ENCODE measurements around the gene PLCB1.
"Not testable (repeated sequence)": the region's sequence is repeated elsewhere in the genome, so short reads cannot be mapped to it uniquely, and the experiment has no call there.

The PLCB1 gene

DNA sequence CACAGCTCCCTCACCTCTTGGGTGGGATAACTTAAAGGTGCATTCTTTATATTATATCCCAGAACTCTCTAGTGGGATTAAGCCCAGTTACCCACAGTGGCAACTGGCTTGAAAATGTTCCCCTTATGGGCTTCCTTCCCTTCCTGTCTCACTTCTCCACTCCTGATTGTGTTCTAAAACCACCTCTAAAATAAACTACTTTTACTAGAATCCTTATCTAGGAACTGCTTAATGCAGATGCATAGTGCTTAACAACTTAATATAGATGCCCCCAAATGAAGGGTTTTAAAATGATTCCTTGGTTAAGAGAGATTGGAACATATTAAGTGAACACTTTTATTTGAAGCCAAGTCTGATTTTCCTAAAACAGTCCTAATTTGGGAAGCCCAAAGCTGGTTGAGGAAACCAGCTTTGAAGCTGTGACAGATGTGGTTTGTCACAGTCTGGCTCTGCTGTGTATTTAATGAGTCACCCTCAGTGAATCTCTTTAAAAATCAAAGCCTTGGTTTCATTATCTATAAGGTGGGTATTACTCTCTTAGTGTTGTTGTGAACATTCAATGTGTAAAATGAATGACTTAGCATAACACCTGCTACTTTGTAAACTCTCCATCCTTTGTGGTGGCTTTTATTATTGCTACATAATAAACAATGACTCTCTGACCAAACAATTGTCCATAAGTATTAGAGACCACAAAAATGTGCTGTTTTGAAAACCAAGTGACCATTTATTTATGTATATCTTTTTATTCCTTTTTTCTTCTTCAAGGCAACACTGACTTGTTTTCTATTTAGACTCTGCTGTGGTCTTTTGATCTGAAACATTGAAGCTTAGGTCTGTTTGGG, 24.4 kb downstream of the PLCB1 start:
- no peak for DNase-seq (ENCODE audit: low spot score)

DNA sequence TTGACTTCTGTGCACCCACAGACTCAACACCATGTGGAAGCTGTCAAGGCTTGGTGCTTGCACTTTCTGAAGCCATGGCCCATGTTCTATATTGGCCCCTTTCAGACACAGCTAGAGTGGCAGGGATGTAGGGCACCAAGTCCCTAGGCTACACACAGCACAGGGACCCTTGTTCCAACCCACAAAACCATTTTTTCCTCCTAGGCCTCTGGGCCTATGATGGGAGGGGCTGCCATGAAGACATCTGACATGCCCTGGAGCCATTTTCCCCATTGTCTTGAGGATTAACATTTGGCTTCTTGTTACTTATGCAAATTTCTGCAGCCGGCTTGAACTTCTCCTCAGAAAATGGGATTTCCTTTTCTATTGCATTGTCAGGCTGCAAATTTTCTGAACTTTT, 27.2 kb downstream of the PLCB1 start:
- DNase-seq (ENCODE audit: low spot score) = not testable (repeated sequence)

DNA sequence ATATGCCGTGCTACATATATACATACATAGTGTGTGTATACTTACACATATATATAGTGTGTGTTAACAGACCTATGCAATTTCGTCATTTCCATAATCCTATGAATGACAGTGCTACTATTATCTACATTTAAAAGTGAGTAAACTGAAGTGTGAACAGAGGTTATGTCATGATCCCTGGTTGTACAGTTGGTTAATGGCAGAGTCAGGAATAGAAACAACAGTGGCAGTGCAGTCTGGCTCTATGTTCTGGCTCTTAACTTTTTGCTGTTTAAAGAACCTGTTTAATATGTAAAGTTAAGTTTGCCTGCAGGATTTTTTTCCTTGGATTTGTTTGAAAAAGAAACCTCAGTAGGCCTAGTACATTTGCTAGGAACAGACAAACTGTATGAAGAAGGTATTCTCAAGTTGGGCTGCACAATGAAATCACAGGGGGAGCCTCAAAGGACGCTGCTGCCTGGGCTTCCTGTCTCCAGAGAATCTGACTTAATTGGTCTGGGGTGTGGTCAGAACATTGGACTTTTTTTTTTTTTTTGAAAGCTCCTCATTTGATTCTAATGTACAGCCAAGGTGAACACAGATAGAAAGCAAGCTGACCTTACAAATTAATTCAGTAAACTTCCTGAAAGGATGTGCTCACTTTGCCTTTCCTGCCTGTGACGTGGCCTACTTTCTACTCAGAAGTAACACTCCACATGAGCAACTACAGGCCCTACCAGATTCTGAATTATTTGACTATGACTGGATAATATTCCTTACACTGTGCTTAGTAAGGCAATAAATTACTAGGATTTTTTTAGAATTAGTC, 29.4 kb downstream of the PLCB1 start:
- peak; percentile 7 for DNase-seq (ENCODE audit: low spot score)

DNA sequence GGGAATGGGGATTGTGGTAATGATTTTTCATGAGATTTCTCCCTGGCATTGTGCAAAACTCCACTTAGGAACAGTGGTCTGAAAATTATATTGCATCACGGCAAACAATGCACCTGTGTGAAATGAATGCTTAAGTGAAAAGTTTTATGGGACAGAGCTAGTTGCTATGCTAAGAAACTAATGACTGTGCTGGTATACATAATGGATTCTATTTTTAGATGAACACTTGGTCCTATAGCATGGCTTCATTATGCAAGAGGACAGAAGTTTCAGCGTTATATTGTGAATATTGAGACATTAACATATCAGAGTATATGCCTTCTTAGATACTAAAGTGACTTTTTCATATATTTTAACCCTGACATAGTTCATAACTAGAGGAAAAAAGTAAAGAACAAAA, 30.5 kb downstream of the PLCB1 start:
- DNase-seq (ENCODE audit: low spot score) = no peak

DNA sequence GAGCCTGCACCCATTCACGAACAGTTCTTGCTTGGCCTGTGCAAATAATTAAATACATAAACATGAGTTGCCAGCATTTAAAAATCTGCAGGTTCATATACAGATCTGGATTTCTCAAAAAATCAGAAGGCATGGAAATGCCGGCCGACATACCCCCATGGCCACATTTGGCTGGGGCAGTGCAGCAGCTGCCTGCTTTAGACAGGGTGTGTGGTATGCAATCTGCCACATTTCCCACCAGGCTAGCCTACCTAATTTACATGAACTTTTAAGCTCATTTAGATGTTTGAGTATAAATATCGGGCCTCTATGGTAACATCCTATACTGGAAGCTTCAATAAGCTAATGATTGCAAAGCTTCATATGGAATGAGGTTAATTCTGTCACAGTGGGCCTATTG, 31.5 kb downstream of the PLCB1 start:
- DNase-seq (ENCODE audit: low spot score) = no peak

DNA sequence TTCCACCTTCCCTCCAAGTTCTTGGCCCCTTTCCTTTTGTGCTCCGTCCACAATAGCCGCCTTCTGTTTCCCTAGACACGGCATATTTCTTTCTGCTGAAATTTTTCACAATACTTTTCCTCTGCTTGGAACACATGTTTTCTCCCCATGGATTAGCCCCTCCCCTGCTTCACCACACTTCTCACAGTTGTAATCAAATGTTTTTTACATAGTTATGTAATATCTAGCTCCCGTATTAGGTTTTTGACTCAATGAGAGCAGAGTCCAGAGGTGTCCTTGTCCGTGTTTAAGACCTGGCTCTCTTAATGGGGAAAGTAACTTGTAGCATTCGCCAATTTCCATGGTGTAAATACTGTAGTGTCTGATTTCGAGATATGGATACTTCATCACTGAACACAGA, 34.7 kb downstream of the PLCB1 start:
- DNase-seq (ENCODE audit: low spot score) = no peak

DNA sequence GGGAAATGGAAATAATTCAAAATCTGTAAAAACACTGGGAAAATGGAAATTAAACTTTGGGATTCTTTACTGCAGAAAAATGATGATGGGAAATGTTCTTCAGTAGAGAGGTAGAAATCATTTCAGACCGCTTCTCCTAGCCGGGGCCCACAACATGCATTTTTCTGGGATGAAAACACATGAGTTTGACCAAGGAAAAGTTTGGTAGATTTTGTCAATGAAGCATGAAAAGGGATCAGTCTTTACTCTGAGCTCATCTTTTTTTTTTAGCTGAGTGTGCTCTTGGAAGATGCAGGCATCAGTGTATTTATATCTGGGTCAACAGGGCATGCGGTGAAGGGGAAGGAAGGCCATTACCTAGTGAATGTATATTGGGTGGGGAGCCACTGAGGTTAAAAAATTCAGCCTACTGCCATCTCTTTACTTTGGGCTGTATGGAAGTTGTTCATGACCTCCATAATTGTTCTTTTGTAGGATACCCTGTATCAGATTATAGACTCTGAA, 36.8 kb downstream of the PLCB1 start:
- no peak for DNase-seq (ENCODE audit: low spot score)

DNA sequence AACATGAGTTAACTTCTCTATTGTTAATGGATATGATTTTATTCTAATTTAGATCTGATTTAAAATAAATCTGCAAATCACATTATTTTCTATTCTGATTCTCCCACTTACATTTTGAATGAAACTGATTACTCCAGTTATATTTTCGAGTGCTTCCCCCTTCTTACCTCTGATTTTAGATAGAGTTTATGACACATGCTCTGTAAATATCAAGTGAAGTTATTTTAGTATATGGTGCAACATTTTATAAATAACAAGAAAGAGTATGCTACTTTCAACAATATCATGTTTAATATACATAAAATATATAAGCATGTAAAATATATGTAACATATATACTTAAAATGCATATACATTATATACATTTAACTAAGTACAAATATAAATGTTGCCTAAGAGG, 38.9 kb downstream of the PLCB1 start:
- no peak for DNase-seq (ENCODE audit: low spot score)

DNA sequence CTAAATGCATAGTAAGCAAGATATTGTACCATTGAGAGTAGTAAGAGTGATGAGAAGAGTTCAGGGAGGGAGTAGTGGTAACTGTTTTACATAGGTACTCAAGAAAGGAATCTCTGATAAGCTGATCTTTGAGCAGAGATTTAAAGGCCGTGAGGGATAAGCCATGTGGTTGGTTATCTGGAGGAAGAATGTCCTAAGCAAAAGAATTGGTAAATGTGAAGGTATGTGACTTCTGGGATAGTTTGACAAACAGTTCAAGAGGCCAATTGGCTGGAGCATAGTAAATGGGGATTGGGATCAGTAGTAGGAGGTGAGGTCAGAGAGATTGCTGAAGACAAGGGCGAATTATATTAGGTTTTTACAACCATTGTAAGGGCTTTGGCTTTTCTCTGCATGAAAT, 40.1 kb downstream of the PLCB1 start:
- DNase-seq (ENCODE audit: low spot score) = no peak

DNA sequence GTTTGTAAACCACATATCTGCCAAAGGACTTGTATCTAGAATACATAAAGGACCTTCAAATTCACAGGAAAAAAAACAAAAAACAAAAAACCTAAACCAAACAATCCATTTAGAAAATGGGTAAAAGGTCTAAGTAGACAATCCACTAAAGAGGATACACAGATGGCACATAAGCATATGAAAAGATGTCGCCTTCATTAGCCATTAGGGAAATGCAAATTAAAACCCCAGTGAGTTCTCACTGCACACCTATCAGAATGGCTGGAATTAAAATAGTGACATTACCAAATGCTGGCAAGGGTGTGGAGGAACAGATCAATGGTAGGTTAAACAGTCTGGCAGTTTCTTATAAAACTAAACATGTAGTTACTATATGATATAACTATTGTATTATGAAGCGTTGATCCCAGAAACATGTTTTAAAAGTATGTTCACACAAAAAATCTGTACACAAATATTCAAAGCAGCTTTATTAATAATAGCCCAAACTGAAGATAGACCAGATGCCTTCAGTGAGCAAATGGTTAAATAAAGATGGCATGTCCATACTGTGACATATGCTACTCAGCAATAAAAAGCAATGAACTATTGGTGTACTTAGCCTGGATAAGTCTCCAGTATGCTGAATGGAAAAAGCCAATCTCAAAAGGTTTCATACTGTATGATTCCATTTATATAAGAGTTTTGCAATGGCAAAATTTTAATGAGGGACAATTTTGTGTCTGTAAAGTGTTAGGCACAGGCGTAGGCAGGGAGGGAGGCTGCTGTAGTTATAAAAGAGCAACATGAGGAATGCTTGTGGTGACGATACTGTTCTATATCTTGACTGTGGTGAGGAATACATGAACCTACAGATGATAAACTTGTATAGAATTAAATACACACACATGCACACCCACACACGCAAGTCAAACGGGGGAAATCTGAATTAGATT, 43.9 kb downstream of the PLCB1 start:
- DNase-seq (ENCODE audit: low spot score) = no peak

DNA sequence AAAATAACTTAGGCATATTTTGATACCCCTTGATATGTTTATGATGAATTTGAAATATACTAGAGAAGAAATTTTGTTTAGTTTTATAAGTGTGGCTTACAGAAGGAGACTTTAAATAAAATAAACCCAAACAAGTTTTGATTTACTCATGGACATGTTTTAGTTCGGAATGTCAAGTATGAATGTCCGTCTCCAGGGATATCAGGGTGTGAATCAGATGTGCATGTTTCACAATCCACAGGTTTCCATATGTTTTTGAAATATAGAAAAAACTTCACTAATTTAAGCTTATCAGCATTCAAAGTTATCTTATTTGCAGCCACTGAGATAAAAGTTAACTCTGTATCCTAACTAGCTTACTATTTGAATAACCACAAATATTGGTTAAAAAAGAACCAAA, 51.5 kb downstream of the PLCB1 start:
- DNase-seq (ENCODE audit: low spot score) = no peak

DNA sequence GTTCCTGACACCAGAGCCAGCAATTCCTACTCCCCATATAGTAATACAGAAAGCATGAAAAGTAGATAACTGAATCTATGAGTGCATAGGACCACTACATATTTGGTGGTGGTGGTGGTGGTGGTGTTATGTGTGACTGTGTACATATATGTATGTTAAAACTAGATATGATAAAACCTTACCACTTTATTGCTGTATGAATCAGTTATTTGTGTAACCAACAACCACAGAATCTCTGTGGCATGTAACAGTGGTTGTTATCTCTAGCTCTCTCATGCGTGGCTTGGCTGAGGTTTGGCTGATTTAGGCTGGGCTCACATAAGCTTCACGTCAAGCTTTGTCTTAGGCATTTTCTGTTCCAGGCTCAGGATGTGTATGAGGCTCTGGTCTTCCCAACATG, 55.7 kb downstream of the PLCB1 start:
- no peak for DNase-seq (ENCODE audit: low spot score)

DNA sequence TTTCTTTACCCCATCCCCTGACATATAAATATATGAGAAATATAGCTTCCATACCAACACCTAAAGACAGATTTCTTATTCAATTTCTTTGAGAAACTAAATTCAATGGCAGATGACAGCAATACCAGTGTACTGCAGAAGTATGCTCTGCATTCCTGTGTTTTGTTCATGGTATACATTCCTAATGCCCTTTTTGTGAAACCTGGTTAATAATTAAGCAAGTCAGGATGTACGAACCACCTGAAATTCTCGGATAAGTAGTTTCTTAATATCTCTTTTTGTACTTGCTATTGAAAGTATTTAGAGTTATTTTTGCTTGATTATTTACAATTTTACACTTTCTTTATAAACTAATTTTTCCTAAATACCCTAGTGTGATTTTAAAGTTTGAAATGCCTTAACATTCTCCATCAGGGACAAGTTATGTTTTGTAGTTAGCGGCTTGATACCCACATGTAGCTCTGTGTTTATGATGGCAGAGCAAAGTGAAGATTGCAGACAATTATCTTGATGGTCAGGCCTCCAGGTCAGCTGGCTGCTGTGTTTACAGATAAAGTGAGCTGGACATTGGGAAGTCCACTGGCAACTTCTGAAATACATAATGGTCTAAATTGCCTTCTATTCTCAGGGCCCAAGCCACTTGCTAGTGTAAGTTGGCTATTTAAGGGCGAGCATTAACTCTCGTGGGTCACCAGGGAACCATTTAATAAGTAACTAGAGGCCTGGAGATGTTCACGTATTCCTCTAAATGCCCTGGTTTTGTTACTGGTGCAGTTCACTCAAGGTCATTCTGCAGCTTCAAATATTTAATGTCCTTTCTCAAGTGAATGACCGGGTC, 58.2 kb downstream of the PLCB1 start:
- no peak for DNase-seq (ENCODE audit: low spot score)

DNA sequence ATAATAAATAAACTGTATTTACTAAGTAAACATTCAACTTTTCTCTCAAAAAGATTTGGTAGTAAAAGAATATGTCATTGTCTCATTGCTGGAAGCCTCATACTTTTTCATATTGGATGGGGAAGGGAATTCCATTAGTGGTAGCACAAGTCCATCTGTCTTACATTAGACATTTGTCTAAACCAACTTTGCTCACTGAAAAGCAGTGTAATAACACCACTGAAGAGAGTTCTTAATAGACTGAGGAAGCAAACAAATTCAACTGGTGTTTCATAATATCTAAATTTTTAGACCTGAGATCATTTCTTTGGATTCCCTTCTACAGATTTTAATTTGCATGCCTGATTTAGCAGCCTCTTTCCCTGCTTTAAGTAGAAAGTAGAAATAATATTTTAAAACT, 62.7 kb downstream of the PLCB1 start:
- DNase-seq (ENCODE audit: low spot score) = no peak

DNA sequence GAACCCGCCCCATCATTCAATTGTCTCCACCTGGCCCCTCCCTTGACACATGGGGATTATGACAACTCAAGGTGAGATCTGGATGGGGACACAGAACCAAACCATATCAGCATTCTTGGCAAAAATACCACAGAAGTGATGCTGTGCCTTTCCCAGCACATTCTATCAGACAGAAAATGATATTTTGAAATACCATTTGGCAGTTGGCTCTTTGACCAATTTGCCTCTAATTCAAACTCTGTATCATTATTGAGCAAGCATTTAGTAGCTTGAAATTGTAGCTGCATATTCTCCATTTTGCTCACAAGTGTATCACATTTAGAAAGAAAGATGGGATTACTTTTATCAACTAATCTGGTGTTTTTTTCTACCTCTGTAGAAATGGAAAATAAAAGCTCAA, 64.0 kb downstream of the PLCB1 start:
- no peak for DNase-seq (ENCODE audit: low spot score)

DNA sequence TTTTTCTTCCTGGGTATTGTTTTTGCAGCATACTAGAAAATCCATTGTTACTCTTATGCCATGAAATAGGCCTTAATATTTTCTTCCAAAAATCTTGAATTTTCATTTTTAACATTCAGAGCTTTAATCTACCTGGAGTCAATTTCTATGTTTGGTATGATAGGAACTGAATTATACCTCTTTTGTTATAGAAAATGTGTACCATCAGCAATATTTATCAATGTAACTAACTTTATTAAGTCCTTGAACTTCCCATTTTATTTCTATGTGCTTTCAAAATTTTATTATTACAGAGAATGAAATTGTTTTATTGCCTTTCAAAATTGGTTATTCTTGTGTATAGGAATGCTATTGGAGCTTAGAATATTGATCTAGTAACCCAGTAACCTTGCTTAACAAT, 68.2 kb downstream of the PLCB1 start:
- DNase-seq (ENCODE audit: low spot score) = no peak

DNA sequence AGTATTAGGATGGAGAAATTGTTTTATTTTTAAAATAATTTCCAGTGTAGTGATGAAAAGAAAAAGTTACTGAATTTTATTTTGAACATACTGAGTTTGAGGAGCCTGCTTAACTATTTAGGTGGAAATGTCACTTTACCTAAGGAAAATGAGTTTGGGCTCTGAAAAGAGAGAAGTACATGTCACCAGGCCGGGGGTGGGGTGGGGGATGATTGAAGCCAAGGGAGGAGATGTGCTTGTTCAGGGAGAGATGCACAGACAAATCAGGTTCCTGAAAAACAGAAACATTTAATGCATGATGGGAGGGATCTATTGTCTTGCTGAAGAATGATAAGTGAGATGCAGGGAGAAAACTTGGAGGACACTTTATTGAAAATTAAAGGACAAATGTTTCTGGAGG, 71.3 kb downstream of the PLCB1 start:
- no peak for DNase-seq (ENCODE audit: low spot score)

DNA sequence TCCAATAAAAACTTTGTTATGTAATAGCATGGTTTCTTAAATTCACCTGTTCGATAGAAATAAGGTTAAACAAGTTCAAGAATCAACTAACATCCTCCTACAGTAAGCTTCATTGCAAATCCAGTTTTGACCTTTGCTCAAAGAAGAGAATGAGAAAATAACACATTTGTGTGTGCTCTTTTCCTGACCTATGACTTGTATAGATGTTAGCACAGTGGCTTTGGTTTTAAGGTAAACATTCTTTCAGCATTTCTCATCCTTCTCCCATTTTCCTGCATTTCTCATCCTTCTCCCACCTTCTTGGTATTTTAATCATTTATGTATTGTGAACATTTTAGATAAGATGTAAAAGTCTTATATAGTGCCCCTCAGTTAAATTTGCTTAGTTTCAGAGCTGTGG, 73.9 kb downstream of the PLCB1 start:
- no peak for DNase-seq (ENCODE audit: low spot score)

DNA sequence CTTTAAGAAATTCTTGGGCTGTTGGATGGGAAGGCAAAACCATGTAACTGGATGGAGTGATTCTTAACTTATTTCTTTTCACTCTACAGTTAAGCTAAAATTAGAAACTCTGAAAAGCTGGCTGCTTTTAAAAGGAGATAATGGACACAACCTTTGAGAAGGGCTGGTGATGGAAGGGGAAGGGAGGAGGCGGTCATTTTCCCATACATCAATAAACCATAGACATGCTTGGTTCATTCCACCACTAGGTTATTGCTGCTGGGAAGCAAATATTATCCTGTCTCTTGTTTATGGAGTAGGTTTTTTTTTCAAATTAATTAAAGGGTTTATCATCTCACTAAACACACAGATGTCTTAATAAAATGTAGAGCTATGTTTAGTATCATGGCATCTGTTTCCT, 76.2 kb downstream of the PLCB1 start:
- DNase-seq (ENCODE audit: low spot score) = no peak

DNA sequence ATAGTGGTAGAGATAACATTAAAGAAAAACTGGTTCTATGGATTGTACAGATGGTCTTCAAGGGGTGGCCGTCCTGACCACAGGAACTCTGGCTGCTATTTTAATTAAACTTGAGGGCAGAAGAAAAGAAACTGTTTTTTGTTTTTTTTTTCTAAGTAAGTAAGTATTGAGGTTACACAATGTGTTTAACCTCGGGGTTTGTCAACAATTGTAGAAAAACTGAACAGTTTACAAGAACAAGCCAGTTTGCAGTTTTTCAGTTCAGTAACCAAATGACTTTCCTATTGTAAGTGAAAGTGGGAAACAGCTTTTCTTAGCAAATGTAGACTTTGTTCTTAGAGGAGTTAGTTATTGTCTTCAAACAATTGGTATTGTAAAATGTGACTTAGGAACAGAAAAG, 77.0 kb downstream of the PLCB1 start:
- no peak for DNase-seq (ENCODE audit: low spot score)

DNA sequence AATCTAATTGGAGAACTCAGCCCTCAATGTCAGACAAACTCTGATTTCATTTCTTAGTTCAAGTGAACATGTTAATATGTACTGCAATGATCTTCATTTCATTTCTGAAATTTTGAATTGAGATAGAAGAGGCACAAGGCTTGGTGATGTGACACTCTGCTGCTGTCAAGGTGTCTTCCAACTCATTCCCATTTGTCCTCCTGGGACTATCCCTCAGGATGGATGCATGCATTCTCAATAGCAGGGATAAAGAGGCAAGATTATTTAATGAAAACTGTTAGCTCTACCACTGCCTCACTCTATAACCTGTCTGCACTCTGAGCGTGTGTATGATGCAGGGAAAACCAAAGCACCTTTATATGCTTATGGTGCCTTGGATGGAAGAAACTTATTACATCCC, 78.7 kb downstream of the PLCB1 start:
- no peak for DNase-seq (ENCODE audit: low spot score)
